K562 (cell line): ENCODE results near the gene HOXB8. TPM values are rescaled to one million over a fixed set of nuclear protein-coding genes. Genes with fewer than 3 reads are reported as not detected.
A peak's percentile ranks its signal among the peaks of the same experiment; 100 is the strongest.

Experiments used
- ATAC-seq: fragments of 200-7000 bp; cut with Tn5 transposase; 3 replicates; pipeline ENCODE4 v1.9.1; 2020; ENCODE audit warnings: moderate library complexity
- BruUV-seq: library from RNA; stranded (reverse); fragments of 400-500 nt; replicated peaks from 2 replicates; lab custom pipeline; 2021; lab: Mats Ljungman, UMichigan
- CTCF ChIA-PET: fragments of 300-600 bp; formaldehyde crosslinking; extraction: SDS; loops from one replicate; lab custom pipeline; 2021; ENCODE audit warnings: low intra/inter-chr PET ratio; lab: Yijun Ruan, JAX
- POLR2A ChIA-PET: fragments of 300-600, 350-650 bp; sonication (Branson Sonifier 250); formaldehyde crosslinking; extraction: SDS; loops from one replicate; lab custom pipeline; 2021; ENCODE audit warnings: antibody characterized with exemption, inconsistent platforms; lab: Yijun Ruan, JAX
- DNase-seq, 4 experiments: peaks; one replicate each; pipeline versions ENCODE4 v3.0.0 to v3.0.0-alpha.2; 2011 to 2018; ENCODE audit warnings: low spot score in 3 of 4, mixed read lengths in 3 of 4; ENCODE audit errors: extremely low read depth in 1 of 4
- FAIRE-seq: peaks from 2 replicates; lab custom pipeline; 2011; peaks lifted over from hg19 to GRCh38; lab: Jason Lieb, UNC
- H2AFZ ChIP-seq: 2 replicates; pipeline ENCODE4 v1.6.0; 2011; ENCODE audit warnings: low read depth, low read length, control low read depth, inconsistent platforms
- H3K27ac ChIP-seq: fragments of 200-600 bp; 3 replicates; pipeline ENCODE4 v1.8.0; 2011; ENCODE audit warnings: low read depth, mild to moderate bottlenecking, control low read depth, inconsistent platforms, low read length, moderate library complexity, mixed read lengths; ENCODE audit errors: extremely low read depth
- H3K27me3 ChIP-seq, 2 experiments: fragments of 300-600 bp in 1 of 2; 2 replicates in 1 of 2; 3 replicates in 1 of 2; pipeline versions ENCODE4 v1.6.0 to v1.8.0; 2011; ENCODE audit warnings: inconsistent platforms in 2 of 2, low read length in 2 of 2, mild to moderate bottlenecking in 1 of 2, mixed read lengths in 1 of 2, moderate library complexity in 1 of 2; ENCODE audit not compliant: control insufficient read depth in 2 of 2, insufficient read depth in 2 of 2
- H3K36me3 ChIP-seq: fragments of 300-600 bp; 3 replicates; pipeline ENCODE4 v1.8.0; 2011; ENCODE audit warnings: mild to moderate bottlenecking, low read length, inconsistent platforms; ENCODE audit not compliant: control insufficient read depth, insufficient read depth
- H3K4me1 ChIP-seq, 2 experiments: fragments of 200-600 bp in 1 of 2; replicated peaks in 1 of 2; 2 replicates in 1 of 2; 3 replicates in 1 of 2; pipeline versions ENCODE4 v1.5.1 to v1.8.0; 2011; ENCODE audit warnings: inconsistent platforms in 2 of 2, low read length in 2 of 2, mild to moderate bottlenecking in 1 of 2, mixed read lengths in 1 of 2, moderate library complexity in 1 of 2; ENCODE audit not compliant: control insufficient read depth in 2 of 2, insufficient read depth in 2 of 2
- H3K4me2 ChIP-seq: 2 replicates; pipeline ENCODE4 v1.6.1; 2011; ENCODE audit warnings: low read length, control low read depth, inconsistent platforms, mixed read lengths; ENCODE audit not compliant: insufficient read depth
- H3K4me3 ChIP-seq: fragments of 200-600 bp; sonication (generic), shearing (Covaris generic); 2 replicates; pipeline ENCODE4 v1.5.1; 2016; ENCODE audit warnings: control low read depth, inconsistent platforms
- H3K79me2 ChIP-seq: fragments of 200-600 bp; 3 replicates; pipeline ENCODE4 v1.8.0; 2011; ENCODE audit warnings: low read length, inconsistent platforms; ENCODE audit not compliant: control insufficient read depth, insufficient read depth
- H3K9ac ChIP-seq, 2 experiments: 2 replicates each; pipeline versions ENCODE4 v1.6.0 to v1.6.1; 2011; ENCODE audit warnings: low read depth in 2 of 2, low read length in 2 of 2, control low read depth in 1 of 2, inconsistent platforms in 1 of 2, mild to moderate bottlenecking in 1 of 2, mixed read lengths in 1 of 2; ENCODE audit not compliant: insufficient read depth in 1 of 2
- H3K9me1 ChIP-seq: one replicate; pipeline ENCODE4 v1.6.0; 2011; ENCODE audit warnings: inconsistent platforms, mild to moderate bottlenecking, low read length, moderate library complexity; ENCODE audit not compliant: control insufficient read depth, insufficient read depth
- H3K9me3 ChIP-seq: replicated peaks from 2 replicates; pipeline ENCODE4 v1.5.1; 2011; ENCODE audit warnings: low read depth, low read length, inconsistent platforms; ENCODE audit not compliant: control insufficient read depth, insufficient read depth
- H4K20me1 ChIP-seq: replicated peaks from 2 replicates; pipeline ENCODE4 v1.6.1; 2011; ENCODE audit warnings: low read length, inconsistent platforms, mixed read lengths; ENCODE audit not compliant: control insufficient read depth, insufficient read depth
- E2F3 ChIP-seq: fragments of 250-450 bp; sonication (Bioruptor Pico); IDR thresholded peaks from 2 replicates; pipeline ENCODE4 v1.4.0; 2020; ENCODE audit warnings: mild to moderate bottlenecking
- HDAC1 ChIP-seq, 2 experiments: fragments of 450-650 bp; IDR thresholded peaks; 2 replicates each; pipeline ENCODE4 v1.6.1; 2016 to 2017; ENCODE audit warnings: inconsistent platforms in 1 of 2, mild to moderate bottlenecking in 1 of 2, moderate library complexity in 1 of 2
- NCOA2 ChIP-seq, 2 experiments: fragments of 450-650 bp; IDR thresholded peaks; 2 replicates each; pipeline ENCODE4 v1.6.1; 2018; ENCODE audit warnings: mild to moderate bottlenecking in 2 of 2, moderate library complexity in 1 of 2; ENCODE audit not compliant: partially characterized antibody in 2 of 2
- WGBS: fragments of 100-300 bp; shearing (Covaris generic); methylation state at CpG from one replicate; pipeline ENCODE4 v1.1.6; 2016; ENCODE audit warnings: low coverage, mixed read lengths; ENCODE audit not compliant: insufficient coverage; ENCODE audit errors: missing lambda C conversion rate; 5-methylcytosine and 5-hydroxymethylcytosine counted together
- in situ Hi-C: fragments of 300-500 bp; cut with MboI; formaldehyde crosslinking; loops from 4 replicates; pipeline ENCODE4 v1.15.0; 2018; ENCODE audit warnings: inconsistent platforms, mixed read lengths
- intact Hi-C: fragments of 100-400 bp; cut with micrococcal nuclease; formaldehyde crosslinking; loops from 2 replicates; pipeline ENCODE4 v1.14.2; 2022
- polyA plus RNA-seq, 8 experiments: library from polyadenylated mRNA; depleted of rRNA in 4 of 8; stranded (reverse) in 5 of 8; unstranded in 3 of 8; fragments of >200 nt; fragmentation: Nextera tagmentation in 2 of 8; fragmentation: Illumina TruSeq in 1 of 8; extraction: Ambion mirVana in 2 of 8; extraction: Trizol in 1 of 8; gene quantifications; 2 replicates each; pipeline versions ENCODE4 v1.2.1 to v1.2.3, GENCODE V29; 2011 to 2014; ENCODE audit warnings: inconsistent platforms in 1 of 8, missing spikeins in 1 of 8
- total RNA-seq, 7 experiments: library from RNA; depleted of rRNA in 6 of 7; stranded (reverse); fragments of >200 nt in 6 of 7; fragmentation: Illumina TruSeq in 2 of 7; extraction: Trizol in 2 of 7; gene quantifications; 2 replicates each; pipeline versions ENCODE4 v1.2.1 to v1.2.3, GENCODE V29; 2011 to 2021; ENCODE audit warnings: low replicate concordance in 1 of 7
- TF ChIP-seq, protein P1 (sequence below): fragments of 200-800 bp; sonication (Bioruptor generic); IDR thresholded peaks from 2 replicates; pipeline ENCODE4 v1.6.1; 2017; ENCODE audit warnings: missing genetic modification characterization, missing compliant biosample characterization
- TF ChIP-seq, protein P2 (sequence below), 2 experiments: fragments of 450-650 bp in 1 of 2; sonication (generic) in 1 of 2; formaldehyde crosslinking in 1 of 2; IDR thresholded peaks in 1 of 2; conservative IDR thresholded peaks in 1 of 2; 2 replicates each; pipeline versions ENCODE4 v1.6.1 to v1.8.1; 2016 to 2023; ENCODE audit warnings: mild to moderate bottlenecking in 2 of 2, moderate library complexity in 2 of 2, inconsistent platforms in 1 of 2, missing genetic modification reagents in 1 of 2

HOXB8 gene
- total and polyA plus RNA-seq, 9 of the 15 experiments (the other 6 are each of a cell fraction or from before 2014, with no cell fraction given): 0.52 to 23.8 (median 3.6) TPM

DNA sequence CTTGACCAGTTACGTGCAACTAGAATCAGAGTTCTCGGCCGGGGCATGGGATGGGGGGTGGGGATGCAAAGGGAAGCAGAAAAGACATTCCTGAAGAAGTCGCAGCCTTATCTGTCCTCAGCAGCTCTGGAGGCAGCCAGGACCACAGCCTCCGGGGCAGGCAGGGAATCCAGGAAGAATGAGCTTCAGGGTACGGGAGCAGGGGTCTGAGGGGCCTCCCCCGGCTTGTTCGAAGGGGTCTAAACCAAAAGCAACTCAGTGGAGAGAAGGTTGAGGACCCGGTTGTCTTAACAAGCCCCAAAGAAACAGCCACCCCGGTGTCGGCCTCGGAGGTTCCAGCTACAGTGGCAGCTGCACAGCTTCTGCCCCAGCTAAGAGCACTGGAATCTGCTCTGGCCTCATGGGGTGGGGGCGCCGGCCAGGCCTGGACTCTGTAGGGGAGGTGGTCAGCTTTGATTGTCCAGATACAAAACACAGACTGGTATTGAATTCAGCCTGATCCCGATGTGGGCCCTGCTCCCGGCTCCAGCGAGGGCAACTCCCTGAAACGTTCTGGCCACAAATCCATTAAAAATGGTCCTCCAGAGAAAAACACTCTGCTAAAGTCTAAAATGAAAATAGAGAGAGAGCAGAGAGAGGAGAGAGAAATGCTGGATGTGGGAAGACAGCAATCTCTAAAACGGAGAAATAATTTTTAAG, 44.6 kb downstream of the HOXB8 start (continued):
- TF ChIP-seq, protein P1, sequence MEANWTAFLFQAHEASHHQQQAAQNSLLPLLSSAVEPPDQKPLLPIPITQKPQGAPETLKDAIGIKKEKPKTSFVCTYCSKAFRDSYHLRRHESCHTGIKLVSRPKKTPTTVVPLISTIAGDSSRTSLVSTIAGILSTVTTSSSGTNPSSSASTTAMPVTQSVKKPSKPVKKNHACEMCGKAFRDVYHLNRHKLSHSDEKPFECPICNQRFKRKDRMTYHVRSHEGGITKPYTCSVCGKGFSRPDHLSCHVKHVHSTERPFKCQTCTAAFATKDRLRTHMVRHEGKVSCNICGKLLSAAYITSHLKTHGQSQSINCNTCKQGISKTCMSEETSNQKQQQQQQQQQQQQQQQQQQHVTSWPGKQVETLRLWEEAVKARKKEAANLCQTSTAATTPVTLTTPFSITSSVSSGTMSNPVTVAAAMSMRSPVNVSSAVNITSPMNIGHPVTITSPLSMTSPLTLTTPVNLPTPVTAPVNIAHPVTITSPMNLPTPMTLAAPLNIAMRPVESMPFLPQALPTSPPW (CRISPR knock-in tag): no peak
- no peak for TF ChIP-seq E2F3 (CRISPR knock-in tag)
- TF ChIP-seq NCOA2 (IDR thresholded peaks at IDR 0.05; ENCODE audit: partially characterized antibody in 2 of 2): no peak

DNA sequence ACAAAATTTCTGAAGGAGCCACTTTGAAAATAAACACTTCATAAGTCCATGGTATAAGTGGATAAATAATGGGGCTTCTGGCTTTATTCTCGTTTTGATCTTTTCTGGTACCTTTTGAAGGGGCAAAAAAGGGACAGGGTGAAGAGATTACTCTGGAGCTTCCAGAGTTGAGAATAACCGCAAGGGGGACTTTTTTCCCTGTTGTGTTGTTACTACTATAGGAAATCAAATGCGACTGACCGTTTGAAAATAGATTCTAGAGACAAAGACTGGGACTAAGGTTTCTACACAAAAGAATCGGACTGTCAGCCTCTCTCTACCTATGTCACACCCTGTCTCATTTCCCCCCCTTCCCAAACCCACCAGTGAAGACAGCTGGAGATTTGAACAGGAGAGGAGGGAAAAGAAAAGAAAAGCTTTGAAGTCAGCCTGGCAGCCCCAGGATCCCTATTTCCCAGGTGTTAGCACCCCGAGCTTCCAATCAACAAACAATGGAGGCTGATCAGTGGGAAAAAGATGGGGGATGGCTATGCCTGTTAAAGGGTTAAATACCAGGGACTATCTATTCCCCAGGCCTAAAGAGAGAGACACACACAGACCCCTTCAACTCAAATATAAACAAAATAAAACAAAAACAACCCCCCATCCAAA, 45.3 kb downstream of the HOXB8 start:
- H3K4me3 ChIP-seq: peak overlapping the region; percentile 14; the same call in 1 of the 2 replicates
- H3K9me3 ChIP-seq: no peaks in the 10 kb centered on the region
- H3K27ac ChIP-seq: peak overlapping the region; percentile 44; the same call in 1 of the 3 replicates
- 0 out of 4 replicates have a peak, but pooled peaks of 1 of the 2 experiments have one; percentile 34 for TF ChIP-seq HDAC1 (IDR thresholded peaks at IDR 0.05)
- TF ChIP-seq, protein P2, sequence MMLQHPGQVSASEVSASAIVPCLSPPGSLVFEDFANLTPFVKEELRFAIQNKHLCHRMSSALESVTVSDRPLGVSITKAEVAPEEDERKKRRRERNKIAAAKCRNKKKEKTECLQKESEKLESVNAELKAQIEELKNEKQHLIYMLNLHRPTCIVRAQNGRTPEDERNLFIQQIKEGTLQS (IDR thresholded peaks at IDR 0.05): no peak
- TF ChIP-seq, protein P2 (CRISPR knock-in tag; conservative IDR thresholded peaks at IDR 0.05): no peak
- TF ChIP-seq, all 486 proteins: peak for 1
- no peaks in the 10 kb centered on the region for H3K27me3 ChIP-seq
- intact Hi-C loops (no loop called here), in situ Hi-C loops (no loop called here)
- no TSS peak for BruUV-seq
- ChIA-PET CTCF (no interaction called here), POLR2A (interaction anchor here (0.6 to 2.2 kb wide), 5 partner anchors 13 to 155 kb away, joined by 3 to 9 read pairs (median 4); no protein-coding TSS in a partner anchor)
- peaks cover 88% of the 10 kb centered on the region for H3K79me2 ChIP-seq
- H2AFZ ChIP-seq: no peak overlapping the region
- H3K36me3 ChIP-seq: peaks cover 95% of the 10 kb centered on the region
- no peaks in the 10 kb centered on the region for H3K9me1 ChIP-seq
- ATAC-seq: no peak
- H4K20me1 ChIP-seq: no peaks in the 10 kb centered on the region; the same call in 1 of the 2 replicates
- DNase-seq: no peak
- WGBS: 56% methylated on average over 6 of the region's 6 CpGs
- peak overlapping the region; percentile 24 to 38; a peak in 2 of 4 replicates for H3K9ac ChIP-seq
- H3K4me1 ChIP-seq: peaks cover 40 to 54% of the 10 kb centered on the region in 2 experiments
- H3K4me2 ChIP-seq: peak overlapping the region; percentile 59; the same call in 1 of the 2 replicates
- FAIRE-seq: no peak
